Lower leg skin (tissue), 3 donors: ENCODE results near the gene IL36G.

Experiments
- POLR2A ChIP-seq, 2 donors: fragments of 450-650 bp; IDR thresholded peaks; one replicate each; pipeline ENCODE4 v1.6.1; 2016 to 2017; ENCODE audit warnings: antibody characterized with exemption in 2 of 2, mild to moderate bottlenecking in 1 of 2, moderate library complexity in 1 of 2
- TF ChIP-seq, protein P1 (sequence below), 3 donors: fragments of 450-650 bp; IDR thresholded peaks; one replicate each; pipeline ENCODE4 v1.5.1; 2016; ENCODE audit warnings: antibody characterized with exemption in 3 of 3, mild to moderate bottlenecking in 3 of 3, moderate library complexity in 2 of 3

DNA sequence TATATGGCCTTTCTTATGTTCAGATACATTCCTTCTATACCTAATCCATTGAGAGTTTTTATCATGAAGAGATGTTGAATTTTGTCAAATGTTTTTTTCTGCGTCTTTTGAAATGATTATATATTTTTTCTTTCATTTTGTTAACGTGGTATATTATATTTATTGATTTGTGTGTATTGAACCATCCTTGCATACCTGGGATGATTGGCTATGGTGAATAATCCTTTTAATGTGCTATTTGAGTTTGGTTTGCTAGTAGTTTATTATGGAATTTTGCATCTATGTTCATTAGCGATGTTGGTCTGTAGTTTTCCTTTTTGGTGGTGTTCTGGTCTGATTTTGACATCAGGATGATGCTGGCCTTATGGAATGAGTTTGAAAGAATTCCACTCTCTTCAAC, 11.8 kb downstream of the IL36G start:
- TF ChIP-seq, protein P1, sequence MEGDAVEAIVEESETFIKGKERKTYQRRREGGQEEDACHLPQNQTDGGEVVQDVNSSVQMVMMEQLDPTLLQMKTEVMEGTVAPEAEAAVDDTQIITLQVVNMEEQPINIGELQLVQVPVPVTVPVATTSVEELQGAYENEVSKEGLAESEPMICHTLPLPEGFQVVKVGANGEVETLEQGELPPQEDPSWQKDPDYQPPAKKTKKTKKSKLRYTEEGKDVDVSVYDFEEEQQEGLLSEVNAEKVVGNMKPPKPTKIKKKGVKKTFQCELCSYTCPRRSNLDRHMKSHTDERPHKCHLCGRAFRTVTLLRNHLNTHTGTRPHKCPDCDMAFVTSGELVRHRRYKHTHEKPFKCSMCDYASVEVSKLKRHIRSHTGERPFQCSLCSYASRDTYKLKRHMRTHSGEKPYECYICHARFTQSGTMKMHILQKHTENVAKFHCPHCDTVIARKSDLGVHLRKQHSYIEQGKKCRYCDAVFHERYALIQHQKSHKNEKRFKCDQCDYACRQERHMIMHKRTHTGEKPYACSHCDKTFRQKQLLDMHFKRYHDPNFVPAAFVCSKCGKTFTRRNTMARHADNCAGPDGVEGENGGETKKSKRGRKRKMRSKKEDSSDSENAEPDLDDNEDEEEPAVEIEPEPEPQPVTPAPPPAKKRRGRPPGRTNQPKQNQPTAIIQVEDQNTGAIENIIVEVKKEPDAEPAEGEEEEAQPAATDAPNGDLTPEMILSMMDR (IDR thresholded peaks at IDR 0.05), result no peak
- no peak for TF ChIP-seq POLR2A (IDR thresholded peaks at IDR 0.05)
